ENCODE data around the gene AGBL4.
"Not testable (repeated sequence)": the region's sequence is repeated elsewhere in the genome, so short reads cannot be mapped to it uniquely, and the experiment has no call there.

The AGBL4 gene

DNA sequence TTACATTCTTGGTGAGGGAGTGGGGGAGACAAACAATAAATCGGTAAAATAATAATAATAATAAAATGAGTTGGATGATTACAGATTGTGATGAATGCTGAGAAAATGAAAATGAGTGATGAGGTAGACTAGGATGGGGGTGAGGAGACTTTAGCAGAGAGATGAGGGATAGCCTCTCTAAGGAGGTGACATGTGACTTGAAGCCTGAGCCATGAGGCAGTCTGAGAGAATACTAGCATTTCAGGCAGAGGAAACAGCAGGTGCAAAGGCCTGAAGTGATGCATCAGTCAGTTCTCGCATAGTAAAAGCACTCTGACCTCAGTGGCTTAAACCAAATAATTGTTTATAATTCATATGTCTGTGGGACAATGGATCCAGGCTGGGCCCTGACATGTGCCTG lies 181.2 kb downstream of the AGBL4 start:
- H3K4me3 ChIP-seq (ENCODE audit: low read depth, low read length): no peak overlapping the region
- TF ChIP-seq, protein P1, sequence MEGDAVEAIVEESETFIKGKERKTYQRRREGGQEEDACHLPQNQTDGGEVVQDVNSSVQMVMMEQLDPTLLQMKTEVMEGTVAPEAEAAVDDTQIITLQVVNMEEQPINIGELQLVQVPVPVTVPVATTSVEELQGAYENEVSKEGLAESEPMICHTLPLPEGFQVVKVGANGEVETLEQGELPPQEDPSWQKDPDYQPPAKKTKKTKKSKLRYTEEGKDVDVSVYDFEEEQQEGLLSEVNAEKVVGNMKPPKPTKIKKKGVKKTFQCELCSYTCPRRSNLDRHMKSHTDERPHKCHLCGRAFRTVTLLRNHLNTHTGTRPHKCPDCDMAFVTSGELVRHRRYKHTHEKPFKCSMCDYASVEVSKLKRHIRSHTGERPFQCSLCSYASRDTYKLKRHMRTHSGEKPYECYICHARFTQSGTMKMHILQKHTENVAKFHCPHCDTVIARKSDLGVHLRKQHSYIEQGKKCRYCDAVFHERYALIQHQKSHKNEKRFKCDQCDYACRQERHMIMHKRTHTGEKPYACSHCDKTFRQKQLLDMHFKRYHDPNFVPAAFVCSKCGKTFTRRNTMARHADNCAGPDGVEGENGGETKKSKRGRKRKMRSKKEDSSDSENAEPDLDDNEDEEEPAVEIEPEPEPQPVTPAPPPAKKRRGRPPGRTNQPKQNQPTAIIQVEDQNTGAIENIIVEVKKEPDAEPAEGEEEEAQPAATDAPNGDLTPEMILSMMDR (IDR thresholded peaks at IDR 0.05; ENCODE audit: borderline replicate concordance, insufficient read depth, low read depth, low read length): no peak

DNA sequence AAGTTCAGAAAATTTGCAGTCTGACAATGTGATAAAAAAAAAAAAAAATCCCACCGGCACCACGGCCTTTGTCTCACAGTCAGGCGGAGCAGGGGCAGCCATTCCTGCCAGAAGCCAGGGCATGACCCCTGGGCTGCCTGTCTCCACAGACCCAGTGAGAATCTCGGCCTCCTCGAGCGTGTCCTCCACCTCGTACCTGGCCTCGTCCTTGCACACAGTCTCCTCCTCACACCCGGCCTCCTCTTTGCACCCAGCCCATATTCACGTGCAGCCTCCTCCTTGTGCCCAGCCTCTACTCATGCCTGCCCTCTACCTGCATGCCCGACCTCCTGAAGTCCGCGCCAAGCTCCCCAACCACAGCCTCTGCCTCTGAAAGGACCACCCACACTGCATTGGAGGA lies 182.0 kb downstream of the AGBL4 start:
- TF ChIP-seq, protein P1 (IDR thresholded peaks at IDR 0.05; ENCODE audit: borderline replicate concordance, insufficient read depth, low read depth, low read length): no peak
- H3K4me3 ChIP-seq (ENCODE audit: low read depth, low read length): no peak overlapping the region

DNA sequence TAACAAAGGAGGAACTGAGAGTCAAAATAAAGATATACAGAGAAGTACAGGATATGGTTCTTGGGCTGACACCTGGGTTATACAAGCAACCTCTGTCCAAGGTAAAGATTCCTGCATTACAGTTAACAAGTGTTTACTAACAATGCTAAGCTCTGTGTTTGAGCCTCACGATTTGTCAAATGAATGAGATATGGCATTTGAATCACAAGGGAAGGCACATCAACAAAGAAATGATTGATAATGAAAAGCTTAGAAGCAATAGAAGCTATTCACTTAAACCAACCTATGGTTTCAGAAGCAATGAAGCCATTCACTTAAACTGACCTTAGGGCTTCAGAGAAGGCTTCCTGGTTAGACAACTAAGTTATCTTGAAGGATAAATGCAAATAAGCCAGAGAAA lies 199.5 kb downstream of the AGBL4 start:
- TF ChIP-seq, protein P1 (IDR thresholded peaks at IDR 0.05; ENCODE audit: borderline replicate concordance, insufficient read depth, low read depth, low read length): no peak

DNA sequence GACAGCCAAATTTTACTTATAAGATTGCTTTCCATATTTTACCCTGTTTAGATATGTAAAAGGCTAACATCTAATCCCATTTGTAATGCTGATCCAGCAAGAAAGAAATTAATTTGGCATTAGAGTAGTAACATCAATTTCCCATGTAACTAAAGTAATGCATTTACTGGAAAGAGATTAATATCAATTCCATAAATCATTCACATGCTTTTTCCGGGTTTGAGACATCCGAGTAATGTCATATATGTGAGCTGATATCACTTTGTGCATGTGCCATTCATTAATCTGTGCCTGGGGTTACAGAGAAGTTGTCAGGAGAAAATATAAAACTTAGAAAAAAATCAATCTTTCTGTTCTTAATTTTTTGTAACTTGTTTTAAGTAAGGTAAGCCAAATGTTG lies 206.1 kb downstream of the AGBL4 start:
- H3K4me3 ChIP-seq (ENCODE audit: low read depth, low read length): no peak overlapping the region
- TF ChIP-seq, protein P1 (IDR thresholded peaks at IDR 0.05; ENCODE audit: borderline replicate concordance, insufficient read depth, low read depth, low read length): no peak

More for the DNA sequence above, 199.5 kb downstream of the AGBL4 start:
- H3K4me3 ChIP-seq (ENCODE audit: low read depth, low read length): no peak overlapping the region

DNA sequence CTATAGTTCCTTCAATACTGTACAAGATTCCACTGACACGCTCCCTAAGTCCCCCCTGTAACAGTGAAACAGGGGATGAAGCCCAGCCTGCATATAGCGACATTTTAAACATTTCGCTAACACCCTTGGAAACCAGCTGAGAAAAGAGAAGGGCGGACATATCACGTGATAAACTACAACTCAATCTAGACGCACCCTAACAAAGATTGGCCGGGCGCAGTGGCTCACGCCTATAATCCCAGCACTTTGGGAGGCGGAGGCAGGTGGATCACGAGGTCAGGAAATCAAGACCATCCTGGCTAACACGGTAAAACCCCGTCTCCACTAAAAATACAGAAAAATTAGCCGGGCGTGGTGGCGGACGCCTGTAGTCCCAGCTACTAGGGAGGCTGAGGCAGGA lies 236.7 kb downstream of the AGBL4 start:
- H3K4me3 ChIP-seq (ENCODE audit: low read depth, low read length): not testable (repeated sequence)

DNA sequence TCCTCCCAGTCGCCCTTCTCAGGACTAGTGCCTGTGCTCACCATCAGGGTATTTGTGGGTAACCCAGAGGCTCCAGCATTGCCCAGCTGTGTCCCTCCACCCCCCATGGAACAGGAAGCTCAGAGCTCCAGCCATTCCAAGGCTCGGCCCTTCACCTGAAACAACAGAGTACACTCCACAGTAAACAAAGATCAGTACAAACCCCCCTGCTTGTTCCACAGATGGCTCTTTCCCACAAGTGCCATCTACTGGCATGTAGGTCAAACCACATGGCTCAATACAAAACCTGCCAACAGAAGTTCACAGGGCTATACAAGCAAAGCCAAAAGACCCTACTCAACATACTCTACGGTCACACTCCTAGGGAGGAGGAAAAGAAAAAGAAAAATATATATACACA lies 258.7 kb downstream of the AGBL4 start:
- TF ChIP-seq, protein P1 (IDR thresholded peaks at IDR 0.05; ENCODE audit: borderline replicate concordance, insufficient read depth, low read depth, low read length): 0 out of 2 replicates have a peak, but pooled peaks have one; percentile 11
- H3K4me3 ChIP-seq (ENCODE audit: low read depth, low read length): no peak overlapping the region

DNA sequence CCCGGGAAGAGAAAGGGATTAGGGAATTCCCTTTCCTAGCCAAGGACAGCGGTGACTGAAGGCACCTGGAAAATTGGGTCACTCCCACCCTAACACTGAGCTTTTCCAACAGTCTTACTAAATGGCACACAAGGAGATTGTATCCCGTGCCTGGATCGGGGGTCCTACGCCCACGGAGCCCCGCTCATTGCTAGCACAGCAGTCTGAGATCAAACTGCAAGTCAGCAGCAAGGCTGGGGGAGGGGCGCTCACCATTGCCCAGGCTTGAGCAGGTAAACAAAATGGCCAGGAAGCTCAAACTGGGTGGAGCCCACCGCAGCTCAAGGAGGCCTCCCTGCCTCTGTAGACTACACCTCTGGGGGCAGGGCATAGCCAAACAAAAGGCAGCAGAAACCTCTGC lies 285.6 kb downstream of the AGBL4 start:
- H3K4me3 ChIP-seq (ENCODE audit: low read depth, low read length): not testable (repeated sequence)

DNA sequence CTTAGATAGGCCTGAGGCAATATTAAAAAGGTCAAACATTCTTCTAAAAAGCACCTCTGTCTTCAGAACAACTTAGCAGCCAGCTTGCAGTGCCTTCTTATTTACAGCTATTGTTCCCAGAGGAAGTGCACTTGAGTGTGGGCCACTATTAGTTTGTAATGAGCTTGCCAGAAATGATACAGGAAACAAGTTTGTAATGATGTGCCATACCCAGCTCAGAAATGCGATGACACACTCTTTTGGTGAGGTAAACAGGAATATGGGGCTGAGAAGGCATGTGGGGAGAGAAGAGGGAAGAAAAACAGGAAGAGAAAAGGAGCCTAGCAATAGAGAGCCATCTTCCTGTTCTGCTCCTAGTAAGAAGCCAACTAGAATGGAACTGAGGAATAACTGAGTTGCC lies 295.4 kb downstream of the AGBL4 start:
- no peak overlapping the region for H3K4me3 ChIP-seq (ENCODE audit: low read depth, low read length)
- TF ChIP-seq, protein P1 (IDR thresholded peaks at IDR 0.05; ENCODE audit: borderline replicate concordance, insufficient read depth, low read depth, low read length): no peak
